ENCODE results near the gene OCIAD1.
A peak's percentile ranks its signal among the peaks of the same experiment; 100 is the strongest.

OCIAD1 gene

GRCh38 chr4:48896845-48897244, 66.0 kb downstream of the OCIAD1 start:
- no peak for DNase-seq

GRCh38 chr4:48898733-48899431, 68.0 kb downstream of the OCIAD1 start:
- no peak for DNase-seq

DNA sequence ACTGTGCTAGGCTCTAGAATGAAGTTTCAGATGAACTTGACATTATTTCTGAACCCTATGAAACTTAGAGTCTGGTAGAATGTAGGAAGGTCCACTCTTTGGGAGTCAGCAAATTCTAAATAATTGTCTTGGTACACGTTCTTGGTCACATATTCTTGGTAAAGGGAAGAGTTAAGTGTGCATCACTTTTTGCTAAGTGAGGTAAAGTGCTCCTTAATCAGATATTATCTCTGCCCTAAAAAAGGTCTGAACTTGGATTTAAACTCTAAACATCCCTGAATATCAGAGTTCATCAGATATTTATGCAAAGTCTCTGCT, 68.5 kb downstream of the OCIAD1 start:
- no peak for DNase-seq

- DNase-seq = no peak
Measured at GRCh38 chr4:48899950-48900349, 69.1 kb downstream of the OCIAD1 start.

- DNase-seq = no peak
Measured at GRCh38 chr4:48901196-48901595, 70.3 kb downstream of the OCIAD1 start.

- no peak for DNase-seq
Measured at GRCh38 chr4:48902266-48902665, 71.4 kb downstream of the OCIAD1 start.

DNA sequence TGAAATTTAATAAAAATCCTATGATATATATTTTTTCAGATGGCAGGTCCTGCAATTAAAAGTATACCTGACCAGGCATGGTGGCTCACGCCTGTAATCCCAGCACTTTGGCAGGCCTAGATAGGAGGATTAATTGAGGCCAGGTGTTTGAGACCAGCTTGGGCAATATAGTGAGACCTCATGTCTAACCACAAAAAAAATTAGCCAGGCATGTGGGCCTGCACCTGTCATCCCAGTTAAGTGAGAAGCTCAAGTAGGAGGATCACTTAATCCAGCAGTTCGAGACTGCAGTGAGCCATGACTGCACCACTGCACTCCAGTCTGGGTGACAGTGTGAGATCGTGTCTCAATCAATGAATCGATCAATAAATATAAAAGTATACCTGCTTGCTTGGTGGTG, 73.2 kb downstream of the OCIAD1 start:
- DNase-seq = no peak

DNA sequence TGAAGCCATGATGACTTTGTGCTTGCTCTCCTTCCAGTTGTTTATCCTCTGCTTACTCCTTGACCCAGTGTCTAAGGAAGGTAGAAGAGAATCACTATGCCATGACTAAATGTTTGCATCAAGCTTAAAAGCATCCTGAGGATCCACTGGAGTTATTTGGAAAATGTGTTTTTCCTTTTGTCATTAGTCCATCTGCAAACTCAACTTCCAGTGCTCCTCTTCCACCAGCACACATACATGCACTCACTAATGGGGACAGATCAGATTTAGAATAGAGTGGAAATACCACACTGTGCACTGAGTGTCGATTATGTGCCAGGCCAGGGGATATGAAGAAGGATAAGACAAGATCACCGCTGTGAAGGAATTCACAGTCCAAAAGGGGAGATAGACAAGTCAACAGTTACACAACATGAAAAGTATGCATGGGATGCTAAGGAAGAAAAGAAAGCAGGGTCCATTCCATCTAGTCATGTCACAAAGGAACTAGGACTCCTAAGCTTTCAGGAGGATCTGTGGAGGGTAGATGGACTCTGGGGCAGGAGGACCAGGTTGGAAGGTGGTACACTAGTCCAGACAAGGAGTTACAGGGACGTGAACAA, 73.8 kb downstream of the OCIAD1 start:
- no peak for DNase-seq

DNA sequence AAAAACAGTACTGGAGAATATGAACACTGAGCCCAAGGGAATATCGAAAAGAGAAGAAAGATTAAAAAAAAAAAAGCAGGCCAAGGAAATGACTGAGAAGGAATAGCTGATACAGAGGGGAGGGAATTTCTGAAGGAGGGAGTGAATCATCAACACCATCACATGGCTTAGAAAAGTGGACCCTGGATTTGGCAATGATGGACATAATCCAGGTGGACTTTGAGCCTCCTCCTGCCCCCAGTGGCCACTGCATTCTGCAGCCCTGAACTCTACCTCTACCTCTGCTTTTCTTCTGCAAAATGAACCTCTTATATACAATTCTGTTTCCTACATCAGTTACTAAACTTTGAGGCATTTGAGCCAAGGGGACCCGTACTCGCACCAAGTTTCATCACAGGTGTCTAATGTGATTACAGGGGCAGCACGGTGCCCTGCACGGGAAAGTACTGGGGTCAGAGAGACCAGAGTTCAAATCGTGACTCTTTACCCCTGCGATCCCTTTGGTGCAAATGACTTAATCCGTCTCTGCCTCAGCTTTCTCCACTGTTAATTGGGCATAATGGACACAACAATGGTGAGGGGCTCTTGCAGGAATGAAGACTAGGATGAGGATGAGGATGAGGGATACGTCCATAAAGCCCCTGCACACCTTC, 74.6 kb downstream of the OCIAD1 start:
- no peak for DNase-seq

DNA sequence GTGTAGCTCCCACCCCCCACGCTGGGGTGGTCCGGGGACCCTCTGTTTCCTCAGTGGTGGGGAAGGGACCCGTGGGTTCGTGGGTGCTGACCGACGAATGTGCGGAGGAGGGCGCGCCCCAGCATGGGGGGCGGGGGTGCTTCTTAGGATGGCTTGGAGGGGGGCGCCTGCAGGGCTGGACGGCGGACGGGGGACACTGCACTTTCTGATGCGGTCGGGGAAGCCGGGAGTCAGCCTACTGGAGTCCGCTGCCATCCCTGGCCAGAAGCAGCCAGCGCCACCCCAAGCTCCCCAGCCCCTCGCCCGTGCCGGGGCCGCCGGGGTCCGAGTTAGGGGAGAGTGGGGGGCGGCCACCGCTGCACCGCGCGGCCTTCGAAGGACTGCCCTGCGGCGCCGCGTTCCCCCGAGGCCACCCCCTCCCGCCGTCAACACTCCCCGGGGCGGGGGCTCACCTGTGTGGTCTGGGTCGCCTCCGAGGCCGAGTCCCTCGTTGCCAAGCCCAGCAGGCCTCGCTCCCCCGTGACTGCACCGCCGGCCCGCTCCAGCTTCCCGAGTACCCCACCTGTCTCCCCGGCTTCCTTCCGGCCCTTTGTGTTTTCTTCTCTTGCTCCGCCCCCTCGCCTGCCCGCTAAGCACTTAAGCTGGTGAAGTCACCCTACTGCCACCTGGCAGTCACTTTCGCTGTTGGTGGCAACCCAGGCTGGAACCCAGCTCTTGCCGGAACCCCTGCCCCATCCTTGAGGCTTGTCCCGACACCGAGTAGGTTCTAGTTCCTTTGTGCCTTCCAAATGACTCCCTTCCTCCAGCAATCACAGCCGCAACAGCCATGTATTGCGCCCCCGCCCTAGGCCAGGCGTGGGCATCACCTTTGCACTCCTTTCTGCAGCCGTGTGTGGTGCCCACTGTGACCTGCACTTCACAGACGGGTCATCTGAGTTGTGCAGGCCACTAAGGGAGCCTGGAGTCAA, 75.6 kb downstream of the OCIAD1 start, which contains the start of gene OCIAD2:
Gene OCIAD2, minus strand, starts transcription at position 569 of the 968 bp plus-strand sequence. CDS start 2,225 bp downstream, outside the sequence.
- peak; percentile 51 for DNase-seq

GRCh38 chr4:48907706-48908477, 77.0 kb downstream of the OCIAD1 start:
- no peak for DNase-seq

DNA sequence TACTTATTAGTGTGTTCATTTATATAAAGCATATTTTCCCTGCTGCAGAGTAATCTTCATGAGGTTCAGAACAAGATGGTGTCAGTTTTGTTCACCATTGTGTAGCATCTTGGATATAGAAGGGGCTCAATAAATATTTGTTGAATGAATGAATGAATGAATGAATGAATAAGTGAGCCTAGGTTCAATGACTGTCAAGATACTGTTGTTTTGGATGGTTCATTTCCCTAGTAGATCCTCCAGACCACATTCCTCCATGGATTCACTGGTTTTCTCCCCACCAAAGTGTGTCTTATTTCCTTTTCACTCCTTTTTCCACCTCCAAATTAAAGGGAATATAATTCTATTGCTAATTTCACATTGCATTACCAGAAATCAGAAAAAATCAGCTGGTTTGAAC, 77.8 kb downstream of the OCIAD1 start:
- no peak for DNase-seq

DNA sequence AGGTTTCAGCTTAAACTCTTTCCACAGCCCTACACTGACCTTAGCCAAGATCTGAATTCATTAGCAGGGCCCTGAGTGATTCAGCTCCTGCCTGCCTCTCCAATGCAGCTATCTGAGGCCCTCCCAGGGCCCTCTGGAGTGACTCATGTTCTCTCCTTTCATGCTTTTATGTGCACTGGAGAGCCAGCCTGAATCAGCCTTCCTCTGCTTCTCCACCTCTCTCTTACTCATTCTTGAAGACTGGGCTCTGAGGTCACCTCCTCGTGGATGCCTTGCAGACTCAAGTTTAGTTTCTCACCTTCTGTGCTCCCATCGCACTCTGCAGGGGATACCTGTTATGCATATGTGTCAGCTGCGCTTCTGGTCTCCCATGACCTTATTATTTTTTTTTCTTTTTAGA, 78.8 kb downstream of the OCIAD1 start:
- DNase-seq = no peak

DNA sequence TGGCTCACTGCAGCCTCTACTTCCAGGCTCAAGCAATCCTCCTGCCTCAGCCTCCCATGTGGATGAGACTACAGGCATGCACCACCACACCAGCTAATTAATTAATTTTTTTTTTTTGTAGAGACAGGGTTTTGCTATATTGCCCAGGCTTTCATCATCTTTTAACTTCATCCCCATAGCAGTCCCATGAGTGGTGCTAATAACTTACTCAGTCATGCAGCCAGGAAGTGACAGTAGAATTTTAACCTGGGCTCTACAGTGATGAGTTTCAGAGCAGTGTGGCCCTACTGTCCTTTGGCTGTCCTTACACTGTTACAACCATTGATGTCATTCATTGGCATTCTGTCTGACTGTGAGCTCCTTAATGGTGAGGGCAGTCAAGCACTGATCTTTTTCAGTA, 79.6 kb downstream of the OCIAD1 start:
- DNase-seq = no peak

Measured in left hindlimb (tissue), 1 donor.